NB4 (cell line): Measurements from ENCODE around the gene ACTC1.

ENCODE experiments used
- DNase-seq: peaks from one replicate; pipeline ENCODE4 v3.0.0; 2010; ENCODE audit warnings: low read depth
- H3K4me3 ChIP-seq: one replicate; pipeline ENCODE4 v1.5.1; 2011; ENCODE audit warnings: mild to moderate bottlenecking, low read depth, low read length, moderate library complexity
- CTCF ChIP-seq: IDR thresholded peaks from one replicate; pipeline ENCODE4 v1.5.1; 2012; ENCODE audit warnings: low read depth, low read length
- MAX ChIP-seq: IDR thresholded peaks from 2 replicates; pipeline ENCODE4 v1.6.1; 2011; ENCODE audit warnings: low read depth, low read length
- MYC ChIP-seq: IDR thresholded peaks from 2 replicates; pipeline ENCODE4 v1.6.1; 2011; ENCODE audit warnings: low read depth, low read length
- POLR2A ChIP-seq: IDR thresholded peaks from 2 replicates; pipeline ENCODE4 v1.6.1; 2011; ENCODE audit warnings: mild to moderate bottlenecking; ENCODE audit not compliant: insufficient read length; ENCODE audit errors: extremely low read depth

Gene ACTC1

GRCh38 chr15:34789326-34789725 lies 6.0 kb downstream of the ACTC1 start:
- TF ChIP-seq MAX (no peak), CTCF (no peak), MYC (no peak), POLR2A (no peak)
- H3K4me3 ChIP-seq, result no peak overlapping the region
- DNase-seq, result no peak

GRCh38 chr15:34786206-34786605 lies 9.1 kb downstream of the ACTC1 start:
- TF ChIP-seq MYC, result no peak
- no peak for TF ChIP-seq MAX
- TF ChIP-seq POLR2A, result no peak
- no peak for TF ChIP-seq CTCF
- no peak overlapping the region for H3K4me3 ChIP-seq
- no peak for DNase-seq

GRCh38 chr15:34783991-34784390 lies 11.4 kb downstream of the ACTC1 start:
- TF ChIP-seq POLR2A, result no peak
- no peak for TF ChIP-seq MAX
- TF ChIP-seq MYC, result no peak
- no peak for TF ChIP-seq CTCF
- no peak for DNase-seq
- no peak overlapping the region for H3K4me3 ChIP-seq

- DNase-seq, result no peak
- TF ChIP-seq POLR2A, result no peak
- TF ChIP-seq MYC, result no peak
- TF ChIP-seq MAX, result no peak
- TF ChIP-seq CTCF, result no peak
Observed at GRCh38 chr15:34783431-34783830, 11.9 kb downstream of the ACTC1 start.

GRCh38 chr15:34782901-34783300 lies 12.4 kb downstream of the ACTC1 start:
- TF ChIP-seq POLR2A, result no peak
- TF ChIP-seq MYC, result no peak
- no peak for TF ChIP-seq MAX
- TF ChIP-seq CTCF, result no peak
- DNase-seq, result no peak
- H3K4me3 ChIP-seq, result no peak overlapping the region

More at GRCh38 chr15:34783431-34783830, 11.9 kb downstream of the ACTC1 start:
- H3K4me3 ChIP-seq, result no peak overlapping the region

- H3K4me3 ChIP-seq, result no peak overlapping the region
- no peak for TF ChIP-seq POLR2A
- TF ChIP-seq CTCF, result no peak
- TF ChIP-seq MAX, result no peak
- TF ChIP-seq MYC, result no peak
- DNase-seq, result no peak
Observed at GRCh38 chr15:34780725-34781124, 14.6 kb downstream of the ACTC1 start.
